Activated CD8-positive, alpha-beta T cell treated with anti-CD3 and anti-CD28 coated beads, Interleukin-2, amount 10 ng/mL, durations not matched to agents 7 days and 5 days (primary cell): ENCODE results near the gene HOXD12. TPM values are rescaled to one million over a fixed set of nuclear protein-coding genes. Genes with fewer than 3 reads are reported as not detected.

Experiments
- ATAC-seq: fragments of 150-1000 bp; cut with Tn5 transposase; one replicate; pipeline ENCODE4 v1.10.0; 2021; ENCODE audit warnings: moderate library complexity
- CTCF ChIA-PET: fragments of 350-600 bp; sonication (Branson Sonifier 250); formaldehyde crosslinking; loops from one replicate; lab custom pipeline; 2021; ENCODE audit warnings: antibody characterized with exemption; lab: Charles Lee
- POLR2A ChIA-PET: fragments of 350-600 bp; sonication (Branson Sonifier 250); formaldehyde crosslinking; loops from one replicate; lab custom pipeline; 2021; ENCODE audit warnings: antibody characterized with exemption; lab: Charles Lee
- DNase-seq: peaks from one replicate; pipeline ENCODE4 v3.0.0-alpha.2; 2020
- H3K27ac Mint-ChIP-seq: one replicate; pipeline ENCODE4 v1.8.0; 2021; ENCODE audit warnings: mild to moderate bottlenecking, mixed read lengths
- H3K27me3 Mint-ChIP-seq: one replicate; pipeline ENCODE4 v1.8.0; 2021; ENCODE audit warnings: low read depth, mixed read lengths
- H3K36me3 Mint-ChIP-seq: one replicate; pipeline ENCODE4 v1.8.0; 2021; ENCODE audit warnings: low read depth, mixed read lengths
- H3K4me1 Mint-ChIP-seq: one replicate; pipeline ENCODE4 v1.8.0; 2021; ENCODE audit warnings: low read depth, mixed read lengths
- H3K4me3 Mint-ChIP-seq: one replicate; pipeline ENCODE4 v1.8.0; 2021; ENCODE audit warnings: mild to moderate bottlenecking, mixed read lengths
- H3K9me3 Mint-ChIP-seq: one replicate; pipeline ENCODE4 v1.8.0; 2022; ENCODE audit warnings: mixed read lengths; ENCODE audit not compliant: insufficient read depth
- total RNA-seq, 2 experiments: library from RNA; stranded (reverse); gene quantifications; one replicate each; pipeline ENCODE4 v1.2.3, GENCODE V29; 2021

HOXD12 gene
- total RNA-seq, 2 experiments from 2014 or later, result not detected

- Mint-ChIP-seq H3K4me3 (no peak overlapping the region), H3K27ac (no peak overlapping the region), H3K9me3 (no peaks in the 10 kb centered on the region), H3K27me3 (peaks cover 81% of the 10 kb centered on the region), H3K4me1 (peaks cover 7% of the 10 kb centered on the region), H3K36me3 (peaks cover 7% of the 10 kb centered on the region)
- DNase-seq, result no peak
- no peak for ATAC-seq
- ChIA-PET POLR2A (interaction anchor here (0.6 kb wide), 1 partner anchor 10 kb away, joined by 3 read pairs; no protein-coding TSS in a partner anchor), CTCF (interaction anchor here (0.8 to 1.1 kb wide), 4 partner anchors 21 to 52 kb away, joined by 3 read pairs; no protein-coding TSS in a partner anchor)
These were observed 24.6 kb upstream of the HOXD12 start for GRCh38 chr2:176074919-176075425.

GRCh38 chr2:176075481-176075880 lies 24.1 kb upstream of the HOXD12 start:
- ATAC-seq (no peak), DNase-seq (no peak)
- CTCF ChIA-PET, result interaction anchor here (0.8 to 1.1 kb wide), 4 partner anchors 21 to 52 kb away, joined by 3 read pairs; no protein-coding TSS in a partner anchor
- no peak overlapping the region for H3K27ac Mint-ChIP-seq
- POLR2A ChIA-PET, result no interaction called here
- H3K4me1 Mint-ChIP-seq, result peaks cover 7% of the 10 kb centered on the region
- H3K4me3 Mint-ChIP-seq, result no peak overlapping the region
- peaks cover 78% of the 10 kb centered on the region for H3K27me3 Mint-ChIP-seq
- peaks cover 7% of the 10 kb centered on the region for H3K36me3 Mint-ChIP-seq
- no peaks in the 10 kb centered on the region for H3K9me3 Mint-ChIP-seq

- no peak overlapping the region for H3K27ac Mint-ChIP-seq
- H3K27me3 Mint-ChIP-seq, result peaks cover 79% of the 10 kb centered on the region
- ChIA-PET POLR2A (no interaction called here), CTCF (no interaction called here)
- peaks cover 9% of the 10 kb centered on the region for H3K36me3 Mint-ChIP-seq
- no peak overlapping the region for H3K4me3 Mint-ChIP-seq
- no peak for DNase-seq
- ATAC-seq, result no peak
- H3K4me1 Mint-ChIP-seq, result peaks cover 9% of the 10 kb centered on the region
- H3K9me3 Mint-ChIP-seq, result no peaks in the 10 kb centered on the region
These were observed 23.5 kb upstream of the HOXD12 start for GRCh38 chr2:176076063-176076462.

GRCh38 chr2:176076796-176077195 lies 22.8 kb upstream of the HOXD12 start:
- Mint-ChIP-seq H3K9me3 (no peaks in the 10 kb centered on the region), H3K4me3 (no peak overlapping the region), H3K4me1 (peaks cover 12% of the 10 kb centered on the region), H3K27me3 (peaks cover 78% of the 10 kb centered on the region), H3K27ac (no peak overlapping the region), H3K36me3 (peaks cover 14% of the 10 kb centered on the region)
- POLR2A ChIA-PET, result no interaction called here
- DNase-seq (no peak), ATAC-seq (no peak)
- CTCF ChIA-PET, result no interaction called here

GRCh38 chr2:176078541-176079284 lies 20.9 kb upstream of the HOXD12 start:
- CTCF ChIA-PET, result interaction anchor here (0.8 kb wide), 1 partner anchor 388 kb away, joined by 4 read pairs; no protein-coding TSS in a partner anchor
- DNase-seq (no peak), ATAC-seq (no peak)
- POLR2A ChIA-PET, result no interaction called here
- Mint-ChIP-seq H3K27me3 (peaks cover 76% of the 10 kb centered on the region), H3K36me3 (peaks cover 19% of the 10 kb centered on the region), H3K9me3 (peaks cover 2% of the 10 kb centered on the region), H3K4me1 (peaks cover 12% of the 10 kb centered on the region), H3K4me3 (peak overlapping the region; percentile 54), H3K27ac (peak overlapping the region; percentile 70)

GRCh38 chr2:176079285-176079830 lies 20.2 kb upstream of the HOXD12 start:
- peaks cover 76% of the 10 kb centered on the region for H3K27me3 Mint-ChIP-seq
- ChIA-PET CTCF (interaction anchor here (0.8 kb wide), 1 partner anchor 389 kb away, joined by 4 read pairs; no protein-coding TSS in a partner anchor), POLR2A (no interaction called here)
- peak overlapping the region; percentile 54 for H3K4me3 Mint-ChIP-seq
- H3K27ac Mint-ChIP-seq, result peak overlapping the region; percentile 70
- ATAC-seq (no peak), DNase-seq (no peak)
- peaks cover 21% of the 10 kb centered on the region for H3K36me3 Mint-ChIP-seq
- H3K9me3 Mint-ChIP-seq, result peaks cover 7% of the 10 kb centered on the region
- peaks cover 12% of the 10 kb centered on the region for H3K4me1 Mint-ChIP-seq

- no peak for DNase-seq
- Mint-ChIP-seq H3K36me3 (peaks cover 21% of the 10 kb centered on the region), H3K4me3 (peak overlapping the region; percentile 54), H3K27ac (peak overlapping the region; percentile 70), H3K4me1 (peaks cover 12% of the 10 kb centered on the region), H3K27me3 (peaks cover 76% of the 10 kb centered on the region), H3K9me3 (peaks cover 7% of the 10 kb centered on the region)
- ChIA-PET CTCF (interaction anchor here (0.8 kb wide), 1 partner anchor 390 kb away, joined by 4 read pairs; no protein-coding TSS in a partner anchor), POLR2A (no interaction called here)
- no peak for ATAC-seq
These were observed 19.6 kb upstream of the HOXD12 start for GRCh38 chr2:176079831-176080539.

GRCh38 chr2:176080540-176081375 lies 18.8 kb upstream of the HOXD12 start:
- CTCF ChIA-PET, result no interaction called here
- ATAC-seq (no peak), DNase-seq (peak; percentile 21)
- H3K9me3 Mint-ChIP-seq, result peaks cover 7% of the 10 kb centered on the region
- peaks cover 21% of the 10 kb centered on the region for H3K36me3 Mint-ChIP-seq
- POLR2A ChIA-PET, result no interaction called here
- H3K4me1 Mint-ChIP-seq, result peaks cover 12% of the 10 kb centered on the region
- H3K27me3 Mint-ChIP-seq, result peaks cover 74% of the 10 kb centered on the region
- peak overlapping the region; percentile 72 for H3K27ac Mint-ChIP-seq
- H3K4me3 Mint-ChIP-seq, result peak overlapping the region; percentile 56

GRCh38 chr2:176081376-176081836 lies 18.2 kb upstream of the HOXD12 start:
- H3K9me3 Mint-ChIP-seq, result peaks cover 7% of the 10 kb centered on the region
- CTCF ChIA-PET, result interaction anchor here (1.6 kb wide), 1 partner anchor 23 kb away, joined by 4 read pairs; no protein-coding TSS in a partner anchor
- DNase-seq (peak; percentile 16), ATAC-seq (no peak)
- H3K4me3 Mint-ChIP-seq, result peak overlapping the region; percentile 56
- POLR2A ChIA-PET, result no interaction called here
- H3K27me3 Mint-ChIP-seq, result peaks cover 72% of the 10 kb centered on the region
- peak overlapping the region; percentile 72 for H3K27ac Mint-ChIP-seq
- H3K36me3 Mint-ChIP-seq, result peaks cover 21% of the 10 kb centered on the region
- peaks cover 14% of the 10 kb centered on the region for H3K4me1 Mint-ChIP-seq

- no peak for ATAC-seq
- Mint-ChIP-seq H3K27me3 (peaks cover 75% of the 10 kb centered on the region), H3K36me3 (peaks cover 22% of the 10 kb centered on the region), H3K4me1 (peaks cover 15% of the 10 kb centered on the region), H3K27ac (peak overlapping the region; percentile 72), H3K4me3 (peak overlapping the region; percentile 32), H3K9me3 (peaks cover 7% of the 10 kb centered on the region)
- POLR2A ChIA-PET, result no interaction called here
- CTCF ChIA-PET, result interaction anchor here (0.9 to 1.6 kb wide), 3 partner anchors 8 to 45 kb away, joined by 3 to 4 read pairs (median 4); no protein-coding TSS in a partner anchor
- peak; percentile 22 for DNase-seq
These were observed 17.6 kb upstream of the HOXD12 start for GRCh38 chr2:176081837-176082524.
